GM15510 (cell line): ENCODE results near the gene GPN1.

Experiments
- POLR2A ChIP-seq: IDR thresholded peaks from 3 replicates; pipeline ENCODE4 v1.6.1; 2011; ENCODE audit warnings: borderline replicate concordance; ENCODE audit not compliant: insufficient read length; ENCODE audit errors: extremely low read depth

The GPN1 gene

DNA sequence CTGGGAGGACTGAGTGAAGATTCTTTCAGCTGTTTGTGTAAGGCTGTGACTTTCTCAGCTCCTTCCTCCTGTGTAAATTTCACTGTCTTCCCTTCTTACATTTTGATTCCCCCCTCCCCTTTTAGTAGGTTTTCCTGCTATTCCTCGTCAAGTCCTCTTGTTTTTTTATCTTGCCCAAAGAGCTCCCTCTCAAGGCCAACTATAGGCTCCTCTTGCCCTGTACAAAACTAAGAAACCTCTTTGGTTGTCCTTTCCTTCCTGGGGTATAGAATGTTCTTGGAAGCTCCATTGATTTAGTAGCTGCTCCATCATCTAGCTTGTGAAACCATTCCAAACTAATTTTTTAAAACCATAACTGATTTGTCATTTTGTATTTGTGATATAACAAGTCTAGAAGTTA, 7.3 kb upstream of the GPN1 start:
- no peak for TF ChIP-seq POLR2A

DNA sequence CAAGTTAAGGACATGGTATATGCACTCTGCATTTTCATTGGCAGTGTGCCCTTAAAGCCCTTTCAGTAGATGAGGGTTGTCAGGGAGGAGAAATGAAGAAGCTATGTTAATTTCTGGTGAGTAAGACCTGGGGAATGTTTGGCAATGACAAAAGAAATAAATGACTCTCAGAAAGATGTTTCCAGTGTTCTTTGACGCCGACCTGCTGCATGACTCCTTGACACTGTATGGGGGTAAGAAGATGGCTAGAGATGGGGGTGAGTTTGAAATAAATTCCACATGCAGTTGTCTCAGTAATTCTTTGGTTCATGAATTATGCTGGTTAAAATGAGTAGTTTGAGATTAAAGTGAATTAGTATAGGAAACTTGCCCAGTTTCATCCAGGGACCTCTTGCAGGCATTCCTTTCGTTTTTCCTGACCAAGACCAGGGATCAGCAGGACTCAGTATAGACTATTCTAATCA, 5.9 kb upstream of the GPN1 start:
- no peak for TF ChIP-seq POLR2A

- no peak for TF ChIP-seq POLR2A
Measured at GRCh38 chr2:27624943-27625342, 3.9 kb upstream of the GPN1 start.

DNA sequence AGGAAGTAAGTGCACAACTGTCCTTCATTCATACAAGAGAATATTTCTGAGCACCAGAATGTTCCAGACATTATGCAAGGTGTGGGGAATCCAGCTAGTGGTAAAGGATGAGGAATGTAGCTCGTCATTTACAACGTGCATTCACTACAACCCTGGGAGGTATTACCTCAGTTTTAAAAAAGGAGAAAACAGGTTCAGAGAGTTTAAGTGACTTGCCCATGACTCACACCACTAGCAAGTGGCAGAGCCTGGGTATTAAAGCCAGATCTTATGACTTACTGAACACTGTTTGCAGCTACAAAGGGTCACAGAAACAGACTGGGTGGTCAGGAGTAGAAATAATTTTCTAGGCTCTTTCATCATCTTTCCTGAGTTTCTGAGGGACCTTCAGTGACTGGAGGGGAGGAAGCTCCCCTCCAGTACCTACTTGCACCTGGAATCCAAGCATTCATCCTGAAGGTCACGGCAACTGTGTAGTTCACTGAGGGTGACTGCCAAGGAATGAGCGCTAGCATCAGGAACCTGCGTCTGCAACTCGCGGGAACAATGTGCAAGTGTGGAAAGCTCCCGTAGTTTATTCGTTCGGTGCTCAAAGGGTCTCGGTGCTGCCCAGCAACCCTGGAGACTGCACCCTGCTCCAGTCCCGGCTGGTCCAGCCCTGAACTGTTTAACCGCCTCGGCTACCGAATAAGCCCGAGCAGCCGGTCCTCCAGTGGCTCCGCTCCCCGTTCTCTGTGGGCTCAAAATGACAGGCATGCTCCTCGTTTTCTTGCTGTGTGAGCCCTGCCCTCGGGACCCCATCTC, 685 bp upstream of the GPN1 start:
- no peak for TF ChIP-seq POLR2A

GRCh38 chr2:27634291-27634690, 5.4 kb downstream of the GPN1 start:
- no peak for TF ChIP-seq POLR2A

DNA sequence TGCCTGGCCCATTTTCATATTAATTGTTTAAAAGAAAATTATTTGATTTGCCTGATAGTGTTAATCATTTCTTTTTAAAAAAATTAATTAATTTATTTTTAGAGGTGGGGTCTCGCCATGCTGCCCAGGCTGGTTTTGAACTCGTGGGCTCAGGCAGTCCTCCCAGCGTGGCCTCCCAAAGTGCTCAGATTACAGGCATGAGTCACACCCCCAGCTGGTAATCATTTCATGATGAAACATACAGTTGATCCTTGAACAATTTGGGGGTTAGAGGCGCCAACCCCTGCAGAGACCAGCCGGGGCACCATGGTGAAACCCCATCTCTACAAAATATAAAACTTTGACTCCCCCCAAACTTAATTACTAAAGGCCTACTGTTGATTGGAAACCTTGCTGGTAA, 7.9 kb downstream of the GPN1 start:
- TF ChIP-seq POLR2A: no peak

- TF ChIP-seq POLR2A: no peak
Measured at GRCh38 chr2:27638037-27638637, 9.3 kb downstream of the GPN1 start.

DNA sequence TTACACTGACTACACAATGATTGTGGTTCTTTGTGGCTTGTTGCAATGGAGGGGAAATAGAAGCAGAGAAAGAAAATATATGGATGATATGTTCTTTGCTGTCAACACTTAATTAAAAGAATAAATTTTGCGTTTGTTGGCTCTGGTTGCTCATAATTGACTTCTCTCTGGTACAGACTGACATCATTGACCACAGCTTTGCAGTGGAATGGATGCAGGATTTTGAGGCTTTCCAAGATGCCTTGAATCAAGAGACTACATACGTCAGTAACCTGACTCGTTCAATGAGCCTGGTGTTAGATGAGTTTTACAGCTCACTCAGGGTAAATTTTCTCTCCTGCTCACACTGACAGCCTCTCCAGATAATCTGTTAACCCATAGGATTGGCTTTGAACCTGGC, 9.9 kb downstream of the GPN1 start:
- TF ChIP-seq POLR2A: no peak

DNA sequence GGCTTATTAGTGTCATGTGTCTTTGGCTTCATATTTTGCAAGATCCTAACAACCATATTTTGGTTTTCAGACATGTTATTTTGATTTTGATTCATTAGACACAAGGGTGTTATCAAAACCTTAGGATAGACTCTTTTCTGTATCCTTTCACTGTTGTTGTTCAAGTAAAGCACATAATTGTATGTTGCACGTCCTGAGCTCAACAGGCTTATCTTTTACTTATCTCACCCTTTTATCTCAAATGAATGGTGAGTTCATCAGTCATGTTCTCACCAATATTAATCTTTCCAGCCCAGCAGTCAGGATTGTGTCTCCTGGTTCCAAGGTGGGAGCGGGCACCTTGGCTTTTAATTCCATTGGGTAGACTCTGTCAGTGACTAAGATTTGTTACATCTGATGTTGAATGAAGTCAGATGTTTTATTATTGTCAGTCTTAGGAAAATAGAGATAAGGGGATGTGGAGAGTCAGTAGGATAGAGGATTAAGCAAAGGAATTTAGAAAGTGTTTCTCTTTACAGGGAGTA, 11.9 kb downstream of the GPN1 start:
- TF ChIP-seq POLR2A: no peak

DNA sequence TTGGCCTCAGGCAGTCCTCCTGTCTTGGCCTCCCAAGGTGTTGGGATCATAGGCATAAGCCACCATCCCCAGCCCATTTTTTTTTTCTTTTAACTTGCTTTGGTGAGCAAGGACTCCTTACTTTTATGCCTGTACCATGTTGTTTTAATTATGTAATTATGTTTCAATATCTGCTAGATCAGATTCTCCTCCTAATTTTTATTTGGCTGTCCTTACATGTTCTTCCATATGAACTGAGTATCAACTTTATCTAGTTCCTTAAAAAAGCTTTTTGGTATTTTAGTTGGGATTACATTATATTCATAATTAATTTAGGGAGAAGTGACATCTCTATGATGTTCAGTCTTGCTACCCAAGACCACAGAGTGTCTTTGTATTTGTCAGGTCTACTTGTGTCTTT, 16.3 kb downstream of the GPN1 start:
- TF ChIP-seq POLR2A: no peak

DNA sequence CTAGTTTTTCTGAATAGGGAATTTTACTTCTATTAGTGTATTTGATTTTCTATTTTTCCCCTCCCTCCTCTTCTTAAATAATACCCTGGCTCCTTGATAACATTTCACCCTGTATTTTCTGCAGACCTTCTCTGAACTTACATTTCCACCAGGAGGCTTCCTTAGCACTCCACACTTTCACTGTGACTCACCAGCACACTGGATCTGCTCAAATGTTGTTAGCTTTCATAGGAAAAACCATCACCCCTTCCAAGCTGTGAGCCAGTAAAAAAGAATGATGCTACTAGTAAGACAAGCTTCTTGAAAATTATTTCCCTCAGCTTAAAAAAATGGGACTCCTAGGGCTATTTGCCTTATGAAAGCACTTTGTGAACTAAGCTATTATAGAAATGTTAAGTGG, 18.4 kb downstream of the GPN1 start:
- no peak for TF ChIP-seq POLR2A

GRCh38 chr2:27647737-27648136, 18.9 kb downstream of the GPN1 start:
- no peak for TF ChIP-seq POLR2A

GRCh38 chr2:27651056-27651455, 22.2 kb downstream of the GPN1 start:
- no peak for TF ChIP-seq POLR2A

GRCh38 chr2:27652341-27652740, 23.5 kb downstream of the GPN1 start:
- TF ChIP-seq POLR2A: no peak

GRCh38 chr2:27652790-27653189, 23.9 kb downstream of the GPN1 start:
- TF ChIP-seq POLR2A: no peak

GRCh38 chr2:27653397-27653796, 24.5 kb downstream of the GPN1 start:
- TF ChIP-seq POLR2A: no peak
